H1 (cell line): ENCODE measurements around the gene DDX19B. TPM values are rescaled to one million over a fixed set of nuclear protein-coding genes. Genes with fewer than 3 reads are reported as not detected.

Experiments
- CTCF ChIA-PET: fragments of 300-600 bp; sonication (Branson Sonifier 250); formaldehyde crosslinking; loops from one replicate; lab custom pipeline; 2021; ENCODE audit not compliant: partially characterized antibody; lab: Charles Lee
- POLR2A ChIA-PET: fragments of 300-600 bp; sonication (Branson Sonifier 250); formaldehyde crosslinking; loops from one replicate; lab custom pipeline; 2021; ENCODE audit warnings: inconsistent platforms; ENCODE audit not compliant: partially characterized antibody; lab: Charles Lee
- DNase-seq, 2 experiments: peaks; one replicate each; pipeline versions ENCODE4 v3.0.0 to v3.0.0-alpha.2; 2010 to 2022; ENCODE audit warnings: low spot score in 2 of 2, low read depth in 1 of 2, mixed read lengths in 1 of 2
- FAIRE-seq: peaks from 2 replicates; lab custom pipeline; 2011; peaks lifted over from hg19 to GRCh38; lab: Jason Lieb, UNC
- H2AFZ ChIP-seq: 2 replicates; pipeline ENCODE4 v1.8.1; 2012; ENCODE audit warnings: low read length, inconsistent platforms
- H2AK5ac ChIP-seq: 2 replicates; pipeline ENCODE4 v1.6.1; 2013; ENCODE audit warnings: low read depth, low read length
- H2BK120ac ChIP-seq: replicated peaks from 2 replicates; pipeline ENCODE3; 2013; ENCODE audit warnings: low read depth, low read length, inconsistent platforms
- H2BK12ac ChIP-seq: 2 replicates; pipeline ENCODE4 v1.6.1; 2013; ENCODE audit warnings: low read depth, low read length
- H2BK15ac ChIP-seq: 2 replicates; pipeline ENCODE4 v1.6.1; 2013; ENCODE audit warnings: low read length
- H2BK20ac ChIP-seq: 2 replicates; pipeline ENCODE4 v1.6.1; 2013; ENCODE audit warnings: low read length
- H2BK5ac ChIP-seq: 2 replicates; pipeline ENCODE4 v1.6.1; 2013; ENCODE audit warnings: low read depth, low read length
- H3K14ac ChIP-seq: 2 replicates; pipeline ENCODE4 v1.6.1; 2013; ENCODE audit warnings: inconsistent platforms; ENCODE audit not compliant: insufficient read length
- H3K18ac ChIP-seq: 2 replicates; pipeline ENCODE4 v1.6.1; 2013; ENCODE audit warnings: low read length; ENCODE audit errors: extremely low read depth
- H3K23ac ChIP-seq: 2 replicates; pipeline ENCODE4 v1.6.1; 2013; ENCODE audit warnings: inconsistent platforms; ENCODE audit not compliant: insufficient read length
- H3K23me2 ChIP-seq: 2 replicates; pipeline ENCODE4 v1.6.1; 2013; ENCODE audit warnings: low read depth, low read length
- H3K27ac ChIP-seq: 2 replicates; pipeline ENCODE4 v1.6.1; 2011; ENCODE audit warnings: low read depth, low read length, inconsistent platforms
- H3K27me3 ChIP-seq, 4 experiments: replicated peaks in 1 of 4; 1 replicate in 1 of 4; 2 replicates in 3 of 4; pipeline versions ENCODE4 v1.6.1 to v1.8.1; 2011 to 2013; ENCODE audit warnings: low read length in 3 of 4, mild to moderate bottlenecking in 3 of 4, inconsistent platforms in 2 of 4, mixed read lengths in 2 of 4, moderate library complexity in 1 of 4; ENCODE audit not compliant: control insufficient read depth in 3 of 4, insufficient read depth in 3 of 4; ENCODE audit errors: extremely low read depth in 1 of 4
- H3K36me3 ChIP-seq, 4 experiments: 2 replicates each; pipeline versions ENCODE4 v1.6.1 to v1.8.1; 2011 to 2013; ENCODE audit warnings: mild to moderate bottlenecking in 4 of 4, low read length in 3 of 4, moderate library complexity in 2 of 4, control low read depth in 1 of 4, inconsistent platforms in 1 of 4; ENCODE audit not compliant: insufficient read depth in 4 of 4, control insufficient read depth in 2 of 4
- H3K4ac ChIP-seq: replicated peaks from 2 replicates; pipeline ENCODE3; 2013; ENCODE audit warnings: low read length, low read depth, mixed read lengths, inconsistent platforms; ENCODE audit not compliant: insufficient read length
- H3K4me1 ChIP-seq, 4 experiments: replicated peaks in 1 of 4; 1 replicate in 1 of 4; 2 replicates in 3 of 4; pipeline versions ENCODE4 v1.6.1 to v1.8.1; 2011 to 2013; ENCODE audit warnings: low read length in 3 of 4, inconsistent platforms in 2 of 4, mixed read lengths in 1 of 4; ENCODE audit not compliant: insufficient read depth in 4 of 4, control insufficient read depth in 3 of 4
- H3K4me2 ChIP-seq, 2 experiments: 2 replicates each; pipeline versions ENCODE4 v1.6.1 to v1.8.1; 2011 to 2013; ENCODE audit warnings: low read depth in 2 of 2, low read length in 2 of 2, control low read depth in 1 of 2, inconsistent platforms in 1 of 2, mild to moderate bottlenecking in 1 of 2; ENCODE audit not compliant: insufficient read depth in 1 of 2
- H3K4me3 ChIP-seq, 4 experiments: fragments of 200-600, 300-600 bp in 1 of 4; sonication (generic), shearing (Covaris generic), sonication (Bioruptor Twin) in 1 of 4; 2 replicates each; pipeline versions ENCODE4 v1.5.1 to v1.8.1; 2011 to 2016; ENCODE audit warnings: low read length in 4 of 4, low read depth in 3 of 4, control low read depth in 2 of 4, inconsistent platforms in 2 of 4, mild to moderate bottlenecking in 2 of 4, mixed read lengths in 1 of 4, moderate library complexity in 1 of 4; ENCODE audit not compliant: insufficient read depth in 2 of 4; ENCODE audit errors: extremely low read depth in 1 of 4
- H3K56ac ChIP-seq: replicated peaks from 2 replicates; pipeline ENCODE3; 2013; ENCODE audit warnings: low read depth, mild to moderate bottlenecking, mixed read lengths, low read length, inconsistent platforms; ENCODE audit not compliant: insufficient read length
- H3K79me1 ChIP-seq: 2 replicates; pipeline ENCODE4 v1.6.1; 2013; ENCODE audit warnings: low read depth, low read length, control low read depth
- H3K79me2 ChIP-seq, 2 experiments: 2 replicates each; pipeline versions ENCODE4 v1.6.1 to v1.8.1; 2012 to 2013; ENCODE audit warnings: low read length in 2 of 2, mild to moderate bottlenecking in 2 of 2, inconsistent platforms in 1 of 2; ENCODE audit not compliant: insufficient read depth in 2 of 2, control insufficient read depth in 1 of 2
- H3K9ac ChIP-seq, 4 experiments: replicated peaks in 1 of 4; 1 replicate in 1 of 4; 2 replicates in 3 of 4; pipeline versions ENCODE4 v1.6.1 to v1.8.1; 2011 to 2013; ENCODE audit warnings: low read depth in 3 of 4, low read length in 3 of 4, control low read depth in 2 of 4, mild to moderate bottlenecking in 2 of 4, moderate library complexity in 2 of 4, inconsistent platforms in 1 of 4; ENCODE audit errors: extremely low read depth in 1 of 4
- H3K9me3 ChIP-seq, 2 experiments: 2 replicates each; pipeline versions ENCODE4 v1.6.1 to v1.8.1; 2012 to 2013; ENCODE audit warnings: mild to moderate bottlenecking in 2 of 2, moderate library complexity in 2 of 2, control low read depth in 1 of 2, inconsistent platforms in 1 of 2, low read depth in 1 of 2, low read length in 1 of 2, mixed read lengths in 1 of 2; ENCODE audit not compliant: insufficient read depth in 2 of 2
- H4K20me1 ChIP-seq, 2 experiments: replicated peaks in 1 of 2; 2 replicates each; pipeline versions ENCODE3 to v1.8.1; 2011 to 2013; ENCODE audit warnings: inconsistent platforms in 2 of 2, low read length in 2 of 2, mild to moderate bottlenecking in 1 of 2; ENCODE audit not compliant: insufficient read depth in 2 of 2, control insufficient read depth in 1 of 2
- H4K5ac ChIP-seq: 2 replicates; pipeline ENCODE4 v1.6.1; 2013; ENCODE audit warnings: low read length, low read depth, mixed read lengths, inconsistent platforms; ENCODE audit not compliant: insufficient read length
- H4K8ac ChIP-seq: 2 replicates; pipeline ENCODE4 v1.8.0; 2013; ENCODE audit warnings: mild to moderate bottlenecking, moderate library complexity, low read length, inconsistent platforms; ENCODE audit not compliant: insufficient read depth; ENCODE audit errors: extremely low read depth
- H4K91ac ChIP-seq: replicated peaks from 2 replicates; pipeline ENCODE3; 2013; ENCODE audit warnings: low read length, mixed read lengths, inconsistent platforms; ENCODE audit not compliant: insufficient read length
- CEBPB ChIP-seq: IDR thresholded peaks from 2 replicates; pipeline ENCODE4 v1.6.1; 2012; ENCODE audit warnings: low read depth, low read length
- POLR2AphosphoS5 ChIP-seq: IDR thresholded peaks from 2 replicates; pipeline ENCODE4 v1.6.1; 2011; ENCODE audit warnings: low read depth, low read length
- WGBS, 2 experiments: shearing (Covaris generic) in 1 of 2; methylation state at CpG; one replicate each; pipeline versions ENCODE4 v1.1.6 to v1.1.7; 2013 to 2015; ENCODE audit warnings: low lambda C conversion rate in 2 of 2, mixed read lengths in 2 of 2, inconsistent platforms in 1 of 2, low coverage in 1 of 2, missing lambda C conversion rate in 1 of 2; ENCODE audit not compliant: insufficient replicate concordance in 2 of 2, insufficient coverage in 1 of 2, insufficient read length in 1 of 2; ENCODE audit errors: extremely low coverage in 1 of 2, missing lambda C conversion rate in 1 of 2; 5-methylcytosine and 5-hydroxymethylcytosine counted together
- polyA plus RNA-seq, 7 experiments: library from polyadenylated mRNA; depleted of rRNA in 3 of 7; stranded (reverse) in 5 of 7; unstranded in 2 of 7; fragments of >200 nt in 5 of 7; fragments of 200-250 nt in 2 of 7; gene quantifications; 1 replicate in 5 of 7; 2 replicates in 1 of 7; 4 replicates in 1 of 7; pipeline versions ENCODE4 v1.2.1 to v1.2.3, GENCODE V29; 2011 to 2013; ENCODE audit warnings: missing spikeins in 2 of 7, mixed read lengths in 2 of 7
- total RNA-seq: library from RNA; stranded (reverse); fragmentation: NEBNext Ultra II Directional; extraction: Animal tissue kit (Norgen Biotek cat#: 25700); gene quantifications from 2 replicates; pipeline ENCODE4 v1.2.1, GENCODE V29; 2021
- TF ChIP-seq, protein P1 (sequence below): IDR thresholded peaks from 2 replicates; pipeline ENCODE4 v1.6.1; 2012; ENCODE audit warnings: inconsistent platforms

Gene DDX19B
- total and polyA plus RNA-seq, 2 of the 8 experiments (the other 6 are each of a cell fraction or from before 2014, with no cell fraction given): 40.5 to 42.7 TPM

DNA sequence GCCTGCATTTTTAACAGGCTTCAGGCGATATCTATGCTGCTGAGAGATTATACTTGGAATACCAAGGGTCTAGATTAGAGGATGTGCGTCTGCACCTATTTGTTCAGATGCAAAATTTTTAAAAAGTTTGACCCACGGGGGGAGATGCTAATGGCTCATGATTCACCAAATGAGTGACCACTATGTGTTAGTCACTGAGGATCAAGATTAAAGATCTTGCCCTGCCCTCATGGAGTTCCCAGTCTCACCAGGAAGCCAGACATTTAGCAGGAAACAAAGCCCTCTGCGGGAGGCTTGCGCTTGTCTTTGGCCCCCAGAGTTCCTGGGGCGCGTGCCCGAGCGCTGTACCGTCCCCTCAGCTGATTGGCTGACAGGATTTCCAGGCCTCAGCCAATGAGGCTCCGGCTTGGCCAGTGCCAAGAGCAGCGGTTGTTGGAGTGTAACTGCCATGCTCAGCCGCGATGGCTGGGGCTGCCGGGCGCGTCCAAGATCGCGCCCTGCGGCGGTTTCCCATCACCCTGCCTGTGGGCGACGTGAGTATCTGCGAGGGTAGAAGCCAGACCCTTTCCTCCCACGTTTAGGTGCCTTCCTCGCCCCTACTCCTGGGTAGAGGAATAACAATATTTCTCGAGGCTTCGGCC lies 4.5 kb upstream of the DDX19B start:
- H3K9me3 ChIP-seq: no peaks in the 10 kb centered on the region; a peak in 1 of 4 replicates
- H2AK5ac ChIP-seq: 0 out of 2 replicates have a peak overlapping the region, but pooled peaks have one; percentile 39
- no peak overlapping the region for H4K91ac ChIP-seq
- FAIRE-seq (no peak), DNase-seq (no peak)
- TF ChIP-seq POLR2AphosphoS5 (no peak), CEBPB (no peak)
- TF ChIP-seq, protein P1, sequence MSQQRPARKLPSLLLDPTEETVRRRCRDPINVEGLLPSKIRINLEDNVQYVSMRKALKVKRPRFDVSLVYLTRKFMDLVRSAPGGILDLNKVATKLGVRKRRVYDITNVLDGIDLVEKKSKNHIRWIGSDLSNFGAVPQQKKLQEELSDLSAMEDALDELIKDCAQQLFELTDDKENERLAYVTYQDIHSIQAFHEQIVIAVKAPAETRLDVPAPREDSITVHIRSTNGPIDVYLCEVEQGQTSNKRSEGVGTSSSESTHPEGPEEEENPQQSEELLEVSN: 0 out of 2 replicates have a peak, but pooled peaks have one; percentile 24
- WGBS, 2 experiments: 93% methylated on average over 28 of the region's 28 CpGs; no CpG with 5 or more reads in 1 of the 2 experiments
- H3K36me3 ChIP-seq: no peaks in the 10 kb centered on the region
- no peak overlapping the region for H3K4me2 ChIP-seq
- no peak overlapping the region for H4K5ac ChIP-seq
- H3K4me1 ChIP-seq: peaks cover 0 to 3% (median 1%) of the 10 kb centered on the region in 4 experiments; a peak in 4 of 7 replicates
- H2BK5ac ChIP-seq: no peak overlapping the region
- H3K9ac ChIP-seq: no peak overlapping the region
- peak overlapping the region; percentile 91; the same call in 1 of the 2 replicates for H4K8ac ChIP-seq
- peaks cover 0 to 4% of the 10 kb centered on the region in 2 experiments; a peak in 2 of 4 replicates for H3K79me2 ChIP-seq
- no peak overlapping the region for H2BK120ac ChIP-seq
- no peak overlapping the region for H2BK15ac ChIP-seq
- H3K4me3 ChIP-seq: no peak overlapping the region
- peaks cover 3% of the 10 kb centered on the region; the same call in 1 of the 2 replicates for H3K23me2 ChIP-seq
- no peak overlapping the region for H2BK20ac ChIP-seq
- no peaks in the 10 kb centered on the region for H3K27me3 ChIP-seq
- CTCF ChIA-PET: interaction anchor here (0.6 to 0.8 kb wide), 3 partner anchors 26 to 324 kb away, joined by 3 read pairs; no protein-coding TSS in a partner anchor
- peak overlapping the region; percentile 48 for H3K18ac ChIP-seq
- no peak overlapping the region; the same call in 1 of the 2 replicates for H2BK12ac ChIP-seq
- no peaks in the 10 kb centered on the region for H4K20me1 ChIP-seq
- no peak overlapping the region for H3K56ac ChIP-seq
- POLR2A ChIA-PET: interaction anchor here (0.9 to 1.0 kb wide), 2 partner anchors 52 to 181 kb away, joined by 3 read pairs; partner anchors contain the start of genes DDX19A and PDPR
- no peaks in the 10 kb centered on the region for H3K79me1 ChIP-seq
- no peak overlapping the region for H3K4ac ChIP-seq
- no peak overlapping the region for H3K27ac ChIP-seq
- H3K23ac ChIP-seq: no peak overlapping the region
- H3K14ac ChIP-seq: no peak overlapping the region
- peak overlapping the region; percentile 88 for H2AFZ ChIP-seq
